Activated B cell treated with CpG ODN at 0.5 μM for 24 hours (primary cell): ENCODE data around the gene EN1. TPM values are rescaled to one million over a fixed set of nuclear protein-coding genes. Genes with fewer than 3 reads are reported as not detected.

ENCODE experiments used
- ATAC-seq: fragments of 200-7000 bp; cut with Tn5 transposase; one replicate; pipeline ENCODE4 v1.10.0; 2021; ENCODE audit warnings: low read depth, mild to moderate bottlenecking, moderate library complexity
- CTCF ChIA-PET: fragments of 350-600 bp; sonication (Branson Sonifier 250); formaldehyde crosslinking; loops from one replicate; lab custom pipeline; 2021; ENCODE audit warnings: antibody characterized with exemption; lab: Charles Lee
- POLR2A ChIA-PET: fragments of 350-600 bp; sonication (Branson Sonifier 250); formaldehyde crosslinking; loops from one replicate; lab custom pipeline; 2021; ENCODE audit warnings: antibody characterized with exemption; lab: Charles Lee
- DNase-seq: peaks from one replicate; pipeline ENCODE4 v3.0.0; 2022
- H3K27ac Mint-ChIP-seq: one replicate; pipeline ENCODE4 v1.8.0; 2020; ENCODE audit warnings: mixed read lengths
- H3K27me3 Mint-ChIP-seq: one replicate; pipeline ENCODE4 v1.8.0; 2021; ENCODE audit warnings: mixed read lengths
- H3K36me3 Mint-ChIP-seq: one replicate; pipeline ENCODE4 v1.8.0; 2021; ENCODE audit warnings: low read depth, mixed read lengths
- H3K4me1 Mint-ChIP-seq: one replicate; pipeline ENCODE4 v1.8.0; 2021; ENCODE audit warnings: mixed read lengths
- H3K4me3 Mint-ChIP-seq: one replicate; pipeline ENCODE4 v1.8.0; 2020; ENCODE audit warnings: mild to moderate bottlenecking, mixed read lengths
- H3K9me3 Mint-ChIP-seq: one replicate; pipeline ENCODE4 v1.8.0; 2020; ENCODE audit warnings: mixed read lengths
- intact Hi-C: fragments of 100-400 bp; cut with micrococcal nuclease; formaldehyde crosslinking; loops from one replicate; pipeline ENCODE4 v1.15.1; 2024
- total RNA-seq: library from RNA; stranded (reverse); gene quantifications from 2 replicates; pipeline ENCODE4 v1.2.3, GENCODE V29; 2022
- TF ChIP-seq, protein P1 (sequence below): fragments of 200-600 bp; IDR thresholded peaks from one replicate; pipeline ENCODE4 v1.8.0; 2022; ENCODE audit warnings: antibody characterized with exemption, mild to moderate bottlenecking

EN1 gene
- total RNA-seq, 1 donor from 2014 or later: not detected

GRCh38 chr2:118853129-118853640 lies 5.7 kb upstream of the EN1 start:
- Mint-ChIP-seq H3K4me1 (peaks cover 24% of the 10 kb centered on the region), H3K9me3 (no peaks in the 10 kb centered on the region), H3K4me3 (no peak overlapping the region), H3K27me3 (peaks cover 73% of the 10 kb centered on the region), H3K27ac (no peak overlapping the region), H3K36me3 (no peaks in the 10 kb centered on the region)
- DNase-seq (no peak), ATAC-seq (no peak)
- intact Hi-C loops: loop anchor here (10.0 kb wide), 2 partner anchors 1038 to 1492 kb away; partner anchors contain the start of genes DDX18 and INHBB
- POLR2A ChIA-PET: interaction anchor here (0.7 kb wide), 1 partner anchor 317 kb away, joined by 3 read pairs; no protein-coding TSS in a partner anchor
- CTCF ChIA-PET: no interaction called here
- TF ChIP-seq, protein P1, sequence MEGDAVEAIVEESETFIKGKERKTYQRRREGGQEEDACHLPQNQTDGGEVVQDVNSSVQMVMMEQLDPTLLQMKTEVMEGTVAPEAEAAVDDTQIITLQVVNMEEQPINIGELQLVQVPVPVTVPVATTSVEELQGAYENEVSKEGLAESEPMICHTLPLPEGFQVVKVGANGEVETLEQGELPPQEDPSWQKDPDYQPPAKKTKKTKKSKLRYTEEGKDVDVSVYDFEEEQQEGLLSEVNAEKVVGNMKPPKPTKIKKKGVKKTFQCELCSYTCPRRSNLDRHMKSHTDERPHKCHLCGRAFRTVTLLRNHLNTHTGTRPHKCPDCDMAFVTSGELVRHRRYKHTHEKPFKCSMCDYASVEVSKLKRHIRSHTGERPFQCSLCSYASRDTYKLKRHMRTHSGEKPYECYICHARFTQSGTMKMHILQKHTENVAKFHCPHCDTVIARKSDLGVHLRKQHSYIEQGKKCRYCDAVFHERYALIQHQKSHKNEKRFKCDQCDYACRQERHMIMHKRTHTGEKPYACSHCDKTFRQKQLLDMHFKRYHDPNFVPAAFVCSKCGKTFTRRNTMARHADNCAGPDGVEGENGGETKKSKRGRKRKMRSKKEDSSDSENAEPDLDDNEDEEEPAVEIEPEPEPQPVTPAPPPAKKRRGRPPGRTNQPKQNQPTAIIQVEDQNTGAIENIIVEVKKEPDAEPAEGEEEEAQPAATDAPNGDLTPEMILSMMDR: no peak

DNA sequence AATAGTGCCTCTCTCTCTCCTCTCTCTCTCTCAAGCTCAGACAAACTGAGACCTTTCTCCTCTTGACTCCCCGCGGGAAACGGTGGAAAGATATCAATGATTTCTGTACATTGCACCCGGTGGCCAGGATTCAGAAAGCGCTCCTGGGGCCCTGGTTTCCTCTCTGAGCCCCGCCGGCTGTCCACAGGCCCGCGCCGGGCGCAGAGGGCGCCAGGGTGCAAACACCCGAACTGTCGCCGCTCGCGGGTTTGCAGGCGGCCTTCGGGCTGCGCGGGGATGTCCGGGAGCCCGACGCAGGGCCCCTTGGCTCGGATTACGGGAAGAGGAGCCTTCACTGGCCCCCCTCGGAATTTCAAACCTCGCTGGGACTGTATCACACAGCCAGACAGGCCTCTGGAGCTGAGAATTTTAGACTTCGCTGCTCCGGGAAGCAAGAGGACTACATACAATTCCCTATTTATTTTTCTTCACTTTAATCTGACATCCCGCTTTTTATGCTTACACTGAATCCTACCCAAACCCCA lies 5.2 kb upstream of the EN1 start:
- POLR2A ChIA-PET: no interaction called here
- Mint-ChIP-seq H3K4me3 (no peak overlapping the region), H3K27me3 (peaks cover 70% of the 10 kb centered on the region), H3K4me1 (peaks cover 21% of the 10 kb centered on the region), H3K9me3 (no peaks in the 10 kb centered on the region), H3K36me3 (no peaks in the 10 kb centered on the region), H3K27ac (no peak overlapping the region)
- no peak for ATAC-seq
- CTCF ChIA-PET: no interaction called here
- intact Hi-C loops: loop anchor here (10.0 kb wide), 2 partner anchors 1038 to 1492 kb away; partner anchors contain the start of genes DDX18 and INHBB
- DNase-seq: no peak
- TF ChIP-seq, protein P1: no peak

DNA sequence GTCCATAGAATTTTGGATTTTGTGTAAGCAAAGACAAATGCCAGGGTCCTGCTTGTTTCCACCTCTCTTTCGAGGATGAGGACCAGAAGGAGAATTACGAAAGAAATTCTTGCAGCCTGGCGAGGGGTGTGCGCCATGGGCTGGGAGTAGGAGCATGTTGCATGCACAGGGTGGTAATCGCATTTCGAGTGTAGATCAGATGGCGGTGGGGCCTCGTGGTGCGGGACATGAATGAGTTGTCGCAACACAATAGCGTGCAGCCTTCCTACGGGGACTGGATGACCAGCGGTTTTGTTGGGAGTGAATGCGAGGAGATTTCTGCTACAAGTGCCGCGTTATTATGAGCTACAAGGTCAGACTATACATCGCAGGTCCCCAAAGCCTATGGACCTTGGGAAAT lies 4.2 kb upstream of the EN1 start:
- TF ChIP-seq, protein P1: no peak
- DNase-seq (no peak), ATAC-seq (no peak)
- ChIA-PET CTCF (no interaction called here), POLR2A (interaction anchor here (0.7 kb wide), 1 partner anchor 627 kb away, joined by 3 read pairs; no protein-coding TSS in a partner anchor)
- peaks cover 21% of the 10 kb centered on the region for H3K4me1 Mint-ChIP-seq
- no peak overlapping the region for H3K4me3 Mint-ChIP-seq
- no peak overlapping the region for H3K27ac Mint-ChIP-seq
- no peaks in the 10 kb centered on the region for H3K36me3 Mint-ChIP-seq
- peaks cover 71% of the 10 kb centered on the region for H3K27me3 Mint-ChIP-seq
- intact Hi-C loops: loop anchor here (10.0 kb wide), 2 partner anchors 1037 to 1493 kb away; partner anchors contain the start of genes DDX18 and INHBB
- H3K9me3 Mint-ChIP-seq: no peaks in the 10 kb centered on the region

DNA sequence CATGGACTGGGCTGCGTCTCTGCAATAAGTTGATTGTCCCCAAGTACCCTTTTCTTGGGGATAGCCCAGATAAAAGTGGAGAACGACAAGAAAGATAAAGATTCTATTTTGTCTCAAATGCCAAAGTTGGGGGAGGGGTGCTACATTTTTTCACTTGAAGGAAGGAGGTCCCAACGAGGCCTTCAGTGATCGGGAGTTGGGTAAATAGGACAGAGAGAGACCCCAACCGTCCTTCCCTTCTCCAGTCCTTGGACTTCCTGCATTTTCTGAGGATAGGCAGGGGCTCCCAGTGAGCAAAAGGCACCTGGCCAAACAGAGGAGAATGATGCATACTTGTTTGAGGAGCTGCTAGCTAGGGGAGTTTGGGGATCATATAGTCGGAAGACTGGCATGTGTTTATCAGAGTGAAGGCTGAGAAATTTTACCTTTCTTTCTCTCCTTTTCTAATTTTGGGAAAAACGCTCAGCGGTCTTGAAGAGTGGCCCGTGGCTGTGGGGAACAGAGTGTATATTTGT lies 3.5 kb upstream of the EN1 start:
- Mint-ChIP-seq H3K27ac (no peak overlapping the region), H3K9me3 (no peaks in the 10 kb centered on the region), H3K4me1 (peaks cover 16% of the 10 kb centered on the region), H3K27me3 (peaks cover 66% of the 10 kb centered on the region), H3K36me3 (no peaks in the 10 kb centered on the region), H3K4me3 (no peak overlapping the region)
- ChIA-PET POLR2A (no interaction called here), CTCF (no interaction called here)
- intact Hi-C loops: loop anchor here (10.0 kb wide), 2 partner anchors 1036 to 1494 kb away; partner anchors contain the start of genes DDX18 and INHBB
- no peak for ATAC-seq
- no peak for DNase-seq
- TF ChIP-seq, protein P1: no peak
